HG03342 (cell line): ENCODE results near the gene ANHX.
"Not testable (repeated sequence)": the region's sequence is repeated elsewhere in the genome, so short reads cannot be mapped to it uniquely, and the experiment has no call there.

Experiments
- ATAC-seq: cut with Tn5 transposase; IDR thresholded peaks from one replicate; pipeline ENCODE4 v1.9.1; 2021; ENCODE audit warnings: mild to moderate bottlenecking, moderate library complexity; ENCODE audit not compliant: unreplicated experiment

The ANHX gene

GRCh38 chr12:133235401-133236112 lies at the start of gene ANHX:
Gene ANHX, minus strand, starts transcription at chr12:133235877. Its CDS starts 1,521 bp downstream, at chr12:133234356.
- no peak for ATAC-seq

DNA sequence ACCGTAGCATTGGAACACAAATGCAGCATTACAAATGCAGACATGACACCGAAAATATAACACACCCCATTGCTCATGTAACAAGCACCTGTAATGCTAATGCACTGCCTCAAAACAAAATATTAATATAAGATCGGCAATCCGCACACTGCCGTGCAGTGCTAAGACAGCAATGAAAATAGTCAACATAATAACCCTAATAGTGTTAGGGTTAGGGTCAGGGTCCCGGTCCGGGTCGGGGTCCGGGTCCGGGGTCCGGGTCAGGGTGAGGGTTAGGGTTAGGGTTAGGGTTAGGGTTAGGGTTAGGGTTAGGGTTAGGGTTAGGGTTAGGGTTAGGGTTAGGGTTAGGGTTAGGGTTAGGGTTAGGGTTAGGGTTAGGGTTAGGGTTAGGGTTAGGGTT lies 29.0 kb upstream of the ANHX start:
- not testable (repeated sequence) for ATAC-seq

GRCh38 chr12:133264173-133264572 lies 28.5 kb upstream of the ANHX start:
- ATAC-seq = no peak

DNA sequence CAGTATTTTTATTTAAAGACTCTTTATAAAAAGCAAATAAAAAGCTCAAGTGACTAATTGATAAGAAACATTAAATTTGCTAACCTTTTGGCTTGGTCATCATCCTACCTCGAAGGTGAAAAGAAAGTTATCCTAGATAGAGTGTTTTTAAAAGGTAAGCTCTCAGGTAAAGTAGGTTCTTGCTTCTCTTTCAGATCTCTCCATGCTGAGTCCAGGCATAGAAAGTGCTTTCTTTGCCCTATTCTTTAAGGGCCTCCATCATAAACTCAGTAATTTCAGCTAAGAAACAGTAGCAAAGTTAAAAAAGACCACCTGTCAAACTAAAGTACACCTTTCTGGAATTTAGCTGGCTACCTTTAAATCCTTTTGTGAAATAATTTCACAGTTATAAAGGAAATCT lies 20.6 kb upstream of the ANHX start:
- no peak for ATAC-seq

DNA sequence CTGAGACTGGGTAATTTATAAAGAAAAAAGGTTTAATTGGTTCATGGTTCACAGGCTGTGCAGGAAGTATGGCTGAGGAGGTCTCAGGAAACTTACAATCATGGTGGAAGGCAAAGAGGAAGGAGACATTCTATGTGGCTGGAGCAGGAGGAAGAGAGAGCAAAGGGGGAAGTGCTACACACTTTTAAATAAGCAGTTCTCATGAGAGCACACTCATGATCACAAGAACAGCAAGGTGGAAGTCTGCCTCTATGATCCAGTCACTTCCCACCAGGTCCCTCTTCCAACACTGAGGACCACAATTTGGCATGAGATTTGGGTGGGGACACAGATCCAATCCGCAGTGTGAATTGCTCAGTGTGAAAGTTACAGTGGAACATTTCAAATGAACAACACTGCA lies 20.2 kb upstream of the ANHX start:
- ATAC-seq = not testable (repeated sequence)

DNA sequence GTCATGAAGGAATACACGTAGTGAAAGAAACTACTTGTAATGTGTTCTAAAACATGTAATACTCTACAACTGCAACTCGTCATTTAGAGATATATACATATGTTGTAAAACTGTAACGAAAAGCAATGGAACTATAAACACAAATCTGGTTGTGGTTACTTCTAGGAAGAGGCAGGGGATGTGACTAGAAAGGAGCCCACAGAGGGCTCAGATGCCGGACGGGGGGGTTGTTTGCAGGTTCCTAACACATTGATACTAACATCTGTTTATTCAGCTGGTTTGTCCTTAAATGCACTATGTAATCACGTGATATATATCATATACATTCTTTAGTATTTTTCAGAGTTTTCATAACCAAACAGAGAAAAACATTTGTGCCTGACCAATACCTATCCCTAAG lies 16.1 kb upstream of the ANHX start:
- ATAC-seq = no peak

- no peak for ATAC-seq
Measured at GRCh38 chr12:133236556-133236955, 879 bp upstream of the ANHX start.

DNA sequence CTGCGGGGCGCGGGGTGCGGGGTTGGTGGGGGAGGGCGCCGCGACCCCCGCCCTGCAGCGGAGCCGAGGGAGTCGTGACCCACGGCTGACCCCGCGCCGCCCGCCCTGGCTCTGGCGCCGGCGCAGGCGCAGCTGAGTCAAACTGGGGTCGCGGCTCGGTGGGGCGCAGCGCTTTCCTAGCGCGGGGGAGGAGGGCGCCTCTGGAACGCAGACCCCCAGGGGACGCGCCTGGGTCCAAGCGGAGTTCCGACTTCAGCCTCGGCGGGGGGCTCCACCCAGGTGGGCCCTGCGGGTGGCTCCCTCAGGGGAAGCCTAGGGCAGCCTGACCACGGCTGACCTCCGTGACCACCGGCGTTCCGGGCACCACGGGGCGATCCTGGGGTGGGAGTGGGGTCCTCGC lies 467 bp upstream of the ANHX start:
- ATAC-seq = no peak

- ATAC-seq = no peak
Measured at GRCh38 chr12:133234971-133235370, 706 bp downstream of the ANHX start.

DNA sequence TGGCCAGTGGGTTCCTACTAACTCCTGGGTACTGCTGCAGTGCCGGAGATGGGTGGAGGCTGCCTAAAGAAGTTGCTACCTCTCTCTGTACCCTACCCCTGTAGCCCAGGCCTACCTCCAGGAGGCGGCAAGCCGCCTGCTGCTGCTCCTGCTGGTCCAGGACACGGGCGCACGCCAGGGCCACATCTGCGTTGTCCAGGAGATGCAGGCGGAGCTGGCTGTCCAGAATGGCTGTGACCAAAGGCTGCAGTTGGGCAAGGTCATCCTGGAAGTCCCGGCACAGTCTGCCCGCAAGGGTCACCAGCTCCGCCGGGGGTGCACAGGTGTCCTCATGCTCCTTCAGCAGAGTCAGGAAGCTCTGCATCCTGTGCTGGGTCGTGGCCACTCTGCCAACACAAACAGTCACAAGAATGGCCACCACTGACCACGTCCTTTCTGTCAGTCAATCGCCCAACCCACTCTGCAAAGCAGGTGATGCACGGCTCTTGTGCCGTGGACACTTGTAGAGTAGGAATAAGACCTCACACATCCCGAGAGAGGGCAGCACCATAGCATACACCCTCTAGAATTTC lies 1.6 kb downstream of the ANHX start:
- no peak for ATAC-seq

- no peak for ATAC-seq
Measured at GRCh38 chr12:133233006-133233405, 2.7 kb downstream of the ANHX start.

GRCh38 chr12:133231001-133231400 lies 4.7 kb downstream of the ANHX start:
- ATAC-seq = no peak

DNA sequence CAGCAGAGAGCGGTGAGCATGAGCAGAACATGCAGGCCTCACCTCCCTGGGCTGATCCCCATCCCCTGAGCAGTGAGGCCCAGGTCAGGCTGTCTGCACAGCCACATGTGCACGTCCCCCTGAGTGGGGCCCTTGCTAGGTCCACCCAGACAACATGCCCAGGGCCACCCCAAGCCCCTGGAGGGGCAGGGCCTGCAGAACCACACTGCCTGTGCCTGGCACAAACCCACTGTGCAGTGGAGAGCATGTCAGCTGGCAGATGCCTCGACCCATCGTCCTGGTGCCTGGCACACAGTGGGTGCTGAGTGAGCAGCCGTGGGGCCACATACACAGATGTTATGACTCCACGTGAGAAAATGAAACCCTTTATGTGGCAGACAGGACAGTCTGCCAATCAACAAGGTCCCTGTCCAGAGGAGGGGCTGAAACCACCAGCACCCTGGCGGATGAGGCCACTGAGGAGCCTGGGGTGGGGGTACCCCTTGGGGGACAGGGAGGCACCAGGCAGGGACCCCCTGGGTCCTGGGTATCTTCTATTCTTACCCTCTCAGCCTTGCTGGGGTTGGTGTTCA lies 8.3 kb downstream of the ANHX start:
- no peak for ATAC-seq

DNA sequence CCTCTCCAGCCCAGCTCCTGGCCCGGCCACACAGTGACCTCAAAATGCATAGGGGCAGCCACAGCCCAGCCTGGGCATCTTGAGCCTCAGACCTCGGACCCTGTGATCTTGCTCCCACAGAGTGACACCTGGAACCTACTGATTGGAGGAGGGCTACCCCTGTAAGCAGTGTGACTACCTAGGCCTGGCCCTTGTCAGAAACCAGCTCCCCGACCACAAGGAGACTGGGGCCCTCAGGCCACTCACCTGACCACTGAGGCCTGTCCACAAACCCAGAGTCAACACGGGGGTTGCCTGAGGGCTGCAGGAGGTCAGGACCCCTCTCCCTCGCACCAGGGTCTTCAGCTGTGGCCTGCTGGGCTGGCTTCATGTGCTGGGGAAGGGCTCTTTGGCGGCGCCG lies 9.0 kb downstream of the ANHX start:
- no peak for ATAC-seq

- no peak for ATAC-seq
Measured at GRCh38 chr12:133225527-133225926, 10.2 kb downstream of the ANHX start.

- no peak for ATAC-seq
Measured at GRCh38 chr12:133222211-133222610, 13.5 kb downstream of the ANHX start.

- no peak for ATAC-seq
Measured at GRCh38 chr12:133221241-133221640, 14.4 kb downstream of the ANHX start.

DNA sequence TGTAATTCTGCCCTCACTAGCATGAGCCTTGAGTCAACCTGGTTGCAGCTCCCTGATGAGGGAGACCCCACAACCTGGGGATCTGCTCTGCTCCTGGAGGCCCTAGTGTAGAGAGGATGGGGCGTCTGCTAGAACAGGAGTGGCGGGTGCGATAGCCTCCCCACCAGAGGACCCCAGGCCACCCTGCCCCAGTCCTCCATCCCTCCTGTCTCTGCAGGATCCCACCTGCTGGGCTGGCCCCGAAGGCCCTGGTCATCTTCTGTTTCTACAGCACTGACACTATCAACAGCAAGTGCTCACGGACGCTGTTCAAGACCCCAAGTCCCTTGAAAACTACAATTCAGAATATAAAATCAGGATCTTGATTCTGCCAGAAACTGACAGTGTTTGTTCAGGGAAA lies 15.2 kb downstream of the ANHX start:
- ATAC-seq = no peak

- ATAC-seq = no peak
Measured at GRCh38 chr12:133217219-133217618, 18.5 kb downstream of the ANHX start.

DNA sequence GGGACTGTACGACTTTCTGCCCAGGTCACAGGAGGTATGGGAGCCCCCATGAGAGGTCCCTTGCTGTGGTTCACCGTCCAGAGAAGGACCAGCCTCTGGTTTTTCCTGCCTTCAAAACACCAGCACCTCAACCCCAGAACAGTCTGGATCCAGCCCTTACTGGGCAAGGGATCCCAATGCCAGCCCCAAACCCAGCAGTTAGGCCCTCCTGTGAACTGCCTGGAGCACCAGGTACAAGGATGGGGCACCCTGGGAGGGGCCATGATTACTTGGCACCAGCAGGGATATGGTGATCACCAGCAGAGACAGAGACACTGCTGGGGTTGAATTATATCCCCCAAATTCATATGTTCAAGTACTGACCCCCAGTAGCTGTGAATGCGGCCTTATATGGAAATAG lies 20.0 kb downstream of the ANHX start:
- no peak for ATAC-seq

DNA sequence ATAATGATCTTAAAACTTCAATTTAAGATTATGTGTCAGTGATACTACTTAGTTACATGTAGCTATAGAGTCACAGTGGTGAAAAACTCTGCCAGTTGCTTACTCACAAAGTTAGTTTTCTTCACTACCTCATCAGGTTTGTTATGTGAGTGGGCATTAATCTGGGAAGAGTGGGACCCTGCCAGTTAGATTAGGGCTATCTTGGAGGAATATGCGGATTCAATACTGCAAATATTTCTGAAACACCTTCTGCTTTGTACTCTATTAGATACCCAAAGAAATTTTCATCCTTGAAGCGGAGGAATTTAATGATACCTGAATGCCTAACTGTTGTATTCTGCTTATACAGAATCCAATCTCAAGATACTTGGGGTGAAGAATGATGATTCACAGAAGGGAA lies 29.3 kb downstream of the ANHX start:
- no peak for ATAC-seq

- ATAC-seq = no peak
Measured at GRCh38 chr12:133204264-133204603, 31.4 kb downstream of the ANHX start.
